Hepatocyte (in vitro differentiated cells): ENCODE measurements around the gene SLC25A18. TPM values are rescaled to one million over a fixed set of nuclear protein-coding genes. Genes with fewer than 3 reads are reported as not detected.
A peak's percentile ranks its signal among the peaks of the same experiment; 100 is the strongest.

Source experiments
- DNase-seq: peaks from one replicate; pipeline ENCODE4 v3.0.0-alpha.2; 2016; ENCODE audit warnings: low spot score
- H2AFZ ChIP-seq: fragments of 200-600 bp; sonication (generic); 2 replicates; pipeline ENCODE4 v1.6.0; 2016; ENCODE audit warnings: antibody characterized with exemption, mild to moderate bottlenecking
- H3K27ac ChIP-seq: fragments of 200-600 bp; sonication (generic); 2 replicates; pipeline ENCODE4 v1.5.1; 2016; ENCODE audit warnings: mild to moderate bottlenecking
- H3K27me3 ChIP-seq: fragments of 200-600 bp; sonication (generic); 2 replicates; pipeline ENCODE4 v1.6.1; 2016
- H3K36me3 ChIP-seq: fragments of 200-600 bp; sonication (generic); replicated peaks from 2 replicates; pipeline ENCODE4 v1.5.1; 2016; ENCODE audit warnings: low read depth; ENCODE audit not compliant: insufficient read depth
- H3K4me1 ChIP-seq: fragments of 200-600 bp; sonication (generic); 2 replicates; pipeline ENCODE4 v1.5.1; 2016; ENCODE audit warnings: mild to moderate bottlenecking, moderate library complexity; ENCODE audit not compliant: insufficient read depth
- H3K4me2 ChIP-seq: fragments of 200-600 bp; sonication (generic); 2 replicates; pipeline ENCODE4 v1.6.0; 2016
- H3K4me3 ChIP-seq: fragments of 200-600 bp; sonication (generic); 2 replicates; pipeline ENCODE4 v1.5.1; 2016; ENCODE audit warnings: mild to moderate bottlenecking
- H3K79me2 ChIP-seq: fragments of 200-600 bp; sonication (generic); 2 replicates; pipeline ENCODE4 v1.6.0; 2017; ENCODE audit warnings: mild to moderate bottlenecking
- H3K9me2 ChIP-seq: fragments of 200-600 bp; sonication (generic); replicated peaks from 2 replicates; pipeline ENCODE4 v1.6.0; 2017; ENCODE audit warnings: mild to moderate bottlenecking; ENCODE audit not compliant: insufficient read depth
- H3K9me3 ChIP-seq: fragments of 200-600 bp; sonication (generic); 2 replicates; pipeline ENCODE4 v1.5.1; 2016; ENCODE audit warnings: low read depth, mild to moderate bottlenecking
- H4K20me1 ChIP-seq: fragments of 200-600 bp; sonication (generic); 2 replicates; pipeline ENCODE4 v1.6.0; 2016; ENCODE audit warnings: mild to moderate bottlenecking; ENCODE audit not compliant: insufficient read depth, poor library complexity, severe bottlenecking
- CTCF ChIP-seq: fragments of 200-600 bp; sonication (generic); IDR thresholded peaks from 2 replicates; pipeline ENCODE4 v1.5.1; 2016; ENCODE audit warnings: antibody characterized with exemption, mild to moderate bottlenecking; ENCODE audit not compliant: poor library complexity
- EZH2 ChIP-seq: fragments of 200-600 bp; sonication (generic); IDR thresholded peaks from 2 replicates; pipeline ENCODE4 v1.6.1; 2016; ENCODE audit warnings: antibody characterized with exemption, mild to moderate bottlenecking, borderline replicate concordance
- EZH2phosphoT487 ChIP-seq: fragments of 200-600 bp; sonication (generic); IDR thresholded peaks from one replicate; pipeline ENCODE4 v1.6.1; 2018; ENCODE audit warnings: antibody characterized with exemption, mild to moderate bottlenecking, low read depth, moderate library complexity; ENCODE audit not compliant: unreplicated experiment, severe bottlenecking
- WGBS: methylation state at CpG from one replicate; pipeline ENCODE4 v1.1.6; 2016; ENCODE audit warnings: low lambda C conversion rate; ENCODE audit errors: missing lambda C conversion rate; 5-methylcytosine and 5-hydroxymethylcytosine counted together
- polyA plus RNA-seq: library from polyadenylated mRNA; unstranded; fragments of >200 nt; fragmentation: Nextera tagmentation; extraction: Ambion mirVana; gene quantifications from 2 replicates; pipeline ENCODE4 v1.2.1, GENCODE V29; 2016
- total RNA-seq: library from RNA; depleted of rRNA; stranded (reverse); fragments of >200 nt; gene quantifications from 2 replicates; pipeline ENCODE4 v1.2.3, GENCODE V29; 2014

SLC25A18 gene, protein sequence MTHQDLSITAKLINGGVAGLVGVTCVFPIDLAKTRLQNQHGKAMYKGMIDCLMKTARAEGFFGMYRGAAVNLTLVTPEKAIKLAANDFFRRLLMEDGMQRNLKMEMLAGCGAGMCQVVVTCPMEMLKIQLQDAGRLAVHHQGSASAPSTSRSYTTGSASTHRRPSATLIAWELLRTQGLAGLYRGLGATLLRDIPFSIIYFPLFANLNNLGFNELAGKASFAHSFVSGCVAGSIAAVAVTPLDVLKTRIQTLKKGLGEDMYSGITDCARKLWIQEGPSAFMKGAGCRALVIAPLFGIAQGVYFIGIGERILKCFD
- total RNA-seq: 4.2 and 5.5 TPM in 2 replicates
- polyA plus RNA-seq: 3.5 and 4.3 TPM in 2 replicates

DNA sequence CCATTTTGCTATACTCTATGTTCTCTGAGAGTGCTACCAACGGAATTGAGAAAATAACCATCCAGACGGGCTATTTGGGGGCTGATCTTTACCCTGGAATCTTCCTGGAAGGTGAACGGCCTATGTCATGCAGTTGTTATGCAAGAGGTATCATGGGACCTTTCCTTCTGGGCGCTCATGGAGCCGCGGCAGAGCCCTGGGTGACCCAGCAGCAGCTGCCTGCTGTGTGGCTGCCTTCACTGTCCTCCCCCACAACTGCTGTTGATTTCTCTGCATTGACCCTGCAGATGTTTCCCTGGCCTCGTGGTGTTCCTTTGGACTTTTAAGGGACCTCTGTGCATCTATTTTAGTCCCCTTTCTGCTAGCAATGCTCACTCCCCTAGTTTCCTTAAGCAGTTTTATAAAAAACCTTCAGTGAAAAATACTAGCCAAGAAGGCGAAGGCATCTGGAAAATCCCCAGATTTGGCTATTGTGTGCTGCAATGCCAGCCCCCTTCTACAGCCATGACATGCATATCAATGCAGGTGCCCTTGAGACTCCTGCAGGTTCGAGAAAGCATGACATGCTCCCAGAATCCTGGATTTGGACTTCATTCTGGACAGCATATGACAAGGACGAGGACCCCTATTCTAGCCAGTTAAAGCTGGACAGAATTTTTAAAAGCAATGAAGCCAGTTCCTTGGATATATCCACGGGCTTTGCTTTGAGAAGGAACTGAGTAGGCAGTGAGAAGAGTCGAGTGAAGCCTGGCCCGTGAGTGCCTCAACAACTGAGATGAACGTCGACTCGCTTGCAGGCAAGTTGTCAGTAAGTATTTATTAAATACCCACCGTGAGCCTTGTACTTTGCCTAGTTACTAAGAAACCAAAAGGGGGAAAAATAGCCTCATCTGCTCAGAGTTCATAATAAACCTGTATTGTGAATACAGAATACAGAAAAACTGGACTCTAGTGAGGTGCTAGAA lies at the start of gene SLC25A18:
Gene SLC25A18, plus strand, starts transcription at position 593 of the 965 bp plus-strand sequence. CDS start 16,447 bp downstream, outside the sequence.
- peak within 1 kb of the TSS; percentile 15 for H3K4me2 ChIP-seq
- H3K27ac ChIP-seq: peak within 1 kb of the TSS; percentile 63
- peaks cover 7% of the 10 kb centered on the region for H3K4me1 ChIP-seq
- DNase-seq: peak; percentile 63
- no peaks in the 10 kb centered on the region for H3K27me3 ChIP-seq
- no peaks in the 10 kb centered on the region for H3K9me3 ChIP-seq
- no peaks in the 10 kb centered on the region for H3K9me2 ChIP-seq
- 75% methylated on average over 17 of the region's 17 CpGs for WGBS
- H2AFZ ChIP-seq: no peak within 1 kb of the TSS
- H4K20me1 ChIP-seq: no peaks in the 10 kb centered on the region
- TF ChIP-seq EZH2phosphoT487 (no peak), CTCF (no peak), EZH2 (no peak)
- no peaks in the 10 kb centered on the region for H3K36me3 ChIP-seq
- no peaks in the 10 kb centered on the region for H3K79me2 ChIP-seq
- no peak within 1 kb of the TSS for H3K4me3 ChIP-seq

GRCh38 chr22:17513612-17514011 lies 49.7 kb upstream of the SLC25A18 start:
- DNase-seq: no peak
- no peaks in the 10 kb centered on the region for H3K36me3 ChIP-seq
- 69% methylated on average over 2 of the region's 2 CpGs for WGBS
- H3K4me1 ChIP-seq: no peaks in the 10 kb centered on the region
- no peaks in the 10 kb centered on the region for H3K9me2 ChIP-seq
- no peaks in the 10 kb centered on the region for H3K27me3 ChIP-seq
- H3K27ac ChIP-seq: no peak overlapping the region
- no peak overlapping the region for H2AFZ ChIP-seq
- TF ChIP-seq EZH2phosphoT487: no peak
- TF ChIP-seq EZH2: no peak
- TF ChIP-seq CTCF: no peak
- no peak overlapping the region for H3K4me3 ChIP-seq
- no peaks in the 10 kb centered on the region for H3K79me2 ChIP-seq
- no peak overlapping the region for H3K4me2 ChIP-seq
- no peaks in the 10 kb centered on the region for H3K9me3 ChIP-seq
- no peaks in the 10 kb centered on the region for H4K20me1 ChIP-seq

GRCh38 chr22:17514084-17514483 lies 49.2 kb upstream of the SLC25A18 start:
- H3K79me2 ChIP-seq: no peaks in the 10 kb centered on the region
- no peaks in the 10 kb centered on the region for H4K20me1 ChIP-seq
- no peak overlapping the region for H2AFZ ChIP-seq
- no peaks in the 10 kb centered on the region for H3K36me3 ChIP-seq
- no peak overlapping the region for H3K4me2 ChIP-seq
- H3K9me3 ChIP-seq: no peaks in the 10 kb centered on the region
- no peaks in the 10 kb centered on the region for H3K9me2 ChIP-seq
- no peaks in the 10 kb centered on the region for H3K27me3 ChIP-seq
- no peaks in the 10 kb centered on the region for H3K4me1 ChIP-seq
- no peak overlapping the region for H3K27ac ChIP-seq
- WGBS: 89% methylated on average over 7 of the region's 7 CpGs
- no peak for DNase-seq
- TF ChIP-seq CTCF (no peak), EZH2 (no peak), EZH2phosphoT487 (no peak)
- H3K4me3 ChIP-seq: no peak overlapping the region
